Vagina (tissue), 2 donors: Measurements from ENCODE around the gene WDR7. TPM values are rescaled to one million over a fixed set of nuclear protein-coding genes. Genes with fewer than 3 reads are reported as not detected.

Experiments used
- DNase-seq, 2 donors: peaks; one replicate each; pipeline ENCODE4 v3.0.0-alpha.2; 2017; ENCODE audit errors: extremely low spot score in 2 of 2
- H3K27ac ChIP-seq: fragments of 200-600 bp; sonication (generic); one replicate; pipeline ENCODE4 v1.5.1; 2019
- H3K27me3 ChIP-seq: fragments of 200-600 bp; sonication (generic); one replicate; pipeline ENCODE4 v1.5.1; 2019
- H3K36me3 ChIP-seq, 2 donors: fragments of 200-600 bp; sonication (generic); one replicate each; pipeline ENCODE4 v1.5.1; 2017 to 2019
- H3K4me1 ChIP-seq: fragments of 200-600 bp; sonication (generic); one replicate; pipeline ENCODE4 v1.5.1; 2019
- H3K4me3 ChIP-seq, 2 donors: fragments of 200-600 bp; sonication (generic); 1 replicate in 1 of 2; 2 replicates in 1 of 2; pipeline ENCODE4 v1.5.1; 2016 to 2019
- H3K9me3 ChIP-seq: fragments of 200-600 bp; sonication (generic); one replicate; pipeline ENCODE4 v1.5.1; 2019
- POLR2A ChIP-seq, 2 donors: fragments of 450-650 bp; IDR thresholded peaks; one replicate each; pipeline ENCODE4 v1.6.1; 2017; ENCODE audit warnings: antibody characterized with exemption in 2 of 2, mild to moderate bottlenecking in 2 of 2, moderate library complexity in 2 of 2
- POLR2AphosphoS5 ChIP-seq, 2 donors: sonication (generic); formaldehyde crosslinking; IDR thresholded peaks; one replicate each; pipeline ENCODE4 v1.9.0; 2017; ENCODE audit warnings: antibody characterized with exemption in 2 of 2, mild to moderate bottlenecking in 2 of 2, low read depth in 1 of 2; ENCODE audit not compliant: insufficient read depth in 1 of 2
- intact Hi-C: fragments of 100-400 bp; cut with DNase I; formaldehyde crosslinking; loops from one replicate; pipeline ENCODE4 v1.15.1; 2023
- small RNA-seq: library from RNA; depleted of rRNA; stranded (forward); fragments of <200 nt; gene quantifications from one replicate; pipeline ENCODE3, GENCODE V24; 2016
- total RNA-seq: library from RNA; depleted of rRNA; stranded (reverse); fragments of >200 nt; gene quantifications from one replicate; pipeline ENCODE4 v1.2.3, GENCODE V29; 2016
- TF ChIP-seq, protein P1 (sequence below), 3 experiments: fragments of 450-650 bp in 2 of 3; fragments of 200-600 bp in 1 of 3; sonication (generic) in 1 of 3; IDR thresholded peaks; one replicate each; pipeline ENCODE4 v1.5.1; 2017 to 2019; ENCODE audit warnings: antibody characterized with exemption in 3 of 3, mild to moderate bottlenecking in 2 of 3, moderate library complexity in 2 of 3

The WDR7 gene
- total RNA-seq, 1 donor from 2014 or later: 26.3 TPM

DNA sequence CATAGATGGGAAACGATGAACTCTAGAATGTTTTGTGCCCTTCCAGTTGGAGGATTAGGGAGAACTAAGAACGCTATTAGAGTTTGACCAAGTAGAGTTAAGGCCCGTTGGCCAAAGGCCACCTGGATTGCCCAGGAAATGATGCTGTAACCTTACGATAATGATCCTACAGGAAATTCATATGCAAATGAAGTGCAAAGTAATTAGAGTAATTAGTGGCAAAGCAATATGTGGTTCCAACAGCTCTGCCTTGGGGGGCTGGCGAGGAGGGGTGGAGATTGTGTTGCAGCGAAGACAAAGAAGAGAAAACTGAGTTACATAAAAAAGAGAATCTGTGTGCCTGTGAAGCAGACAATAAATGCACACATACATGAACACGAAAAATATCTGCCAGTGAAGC is 434.2 kb downstream of the WDR7 start:
- TF ChIP-seq POLR2AphosphoS5 (IDR thresholded peaks at IDR 0.05; ENCODE audit: insufficient read depth in 1 of 2, low read depth in 1 of 2): no peak
- TF ChIP-seq, protein P1, sequence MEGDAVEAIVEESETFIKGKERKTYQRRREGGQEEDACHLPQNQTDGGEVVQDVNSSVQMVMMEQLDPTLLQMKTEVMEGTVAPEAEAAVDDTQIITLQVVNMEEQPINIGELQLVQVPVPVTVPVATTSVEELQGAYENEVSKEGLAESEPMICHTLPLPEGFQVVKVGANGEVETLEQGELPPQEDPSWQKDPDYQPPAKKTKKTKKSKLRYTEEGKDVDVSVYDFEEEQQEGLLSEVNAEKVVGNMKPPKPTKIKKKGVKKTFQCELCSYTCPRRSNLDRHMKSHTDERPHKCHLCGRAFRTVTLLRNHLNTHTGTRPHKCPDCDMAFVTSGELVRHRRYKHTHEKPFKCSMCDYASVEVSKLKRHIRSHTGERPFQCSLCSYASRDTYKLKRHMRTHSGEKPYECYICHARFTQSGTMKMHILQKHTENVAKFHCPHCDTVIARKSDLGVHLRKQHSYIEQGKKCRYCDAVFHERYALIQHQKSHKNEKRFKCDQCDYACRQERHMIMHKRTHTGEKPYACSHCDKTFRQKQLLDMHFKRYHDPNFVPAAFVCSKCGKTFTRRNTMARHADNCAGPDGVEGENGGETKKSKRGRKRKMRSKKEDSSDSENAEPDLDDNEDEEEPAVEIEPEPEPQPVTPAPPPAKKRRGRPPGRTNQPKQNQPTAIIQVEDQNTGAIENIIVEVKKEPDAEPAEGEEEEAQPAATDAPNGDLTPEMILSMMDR (IDR thresholded peaks at IDR 0.05): no peak
- Histone ChIP-seq H3K36me3 (no peaks in the 10 kb centered on the region), H3K4me1 (no peaks in the 10 kb centered on the region), H3K27ac (no peak overlapping the region), H3K9me3 (no peaks in the 10 kb centered on the region), H3K4me3 (no peak overlapping the region), H3K27me3 (no peaks in the 10 kb centered on the region)
- no peak for DNase-seq
- intact Hi-C loops: no loop called here

DNA sequence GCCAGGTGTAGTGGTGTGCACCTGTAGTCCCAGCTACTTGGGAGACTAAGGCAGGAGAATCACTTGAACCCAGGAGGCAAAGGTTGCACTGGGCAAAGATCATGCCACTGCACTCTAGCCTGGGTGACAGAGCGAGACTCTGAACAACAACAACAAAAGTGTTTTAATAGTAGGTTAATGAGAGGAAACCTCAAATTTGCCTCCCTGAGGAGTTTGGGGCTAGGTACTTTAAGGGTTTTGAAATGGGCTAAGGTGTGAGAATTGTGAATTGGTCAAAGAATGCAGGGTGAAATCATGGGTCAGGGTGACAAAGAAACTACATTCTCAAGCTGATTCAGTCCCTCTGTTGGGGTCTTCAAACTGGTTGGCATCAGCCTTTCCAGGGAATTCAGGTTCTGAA is 435.0 kb downstream of the WDR7 start:
- Histone ChIP-seq H3K9me3 (no peaks in the 10 kb centered on the region), H3K4me1 (no peaks in the 10 kb centered on the region), H3K27me3 (no peaks in the 10 kb centered on the region), H3K36me3 (no peaks in the 10 kb centered on the region), H3K4me3 (no peak overlapping the region), H3K27ac (no peak overlapping the region)
- TF ChIP-seq, protein P1 (IDR thresholded peaks at IDR 0.05): no peak
- TF ChIP-seq POLR2AphosphoS5 (IDR thresholded peaks at IDR 0.05; ENCODE audit: insufficient read depth in 1 of 2, low read depth in 1 of 2) (no peak), POLR2A (IDR thresholded peaks at IDR 0.05) (no peak)
- intact Hi-C loops: no loop called here
- no peak for DNase-seq

Small RNAs within 50 kb of the gene (small RNA-seq; reads per million reads assigned to genes)
- not detected for gene RF00012
- not detected for gene RF00019

Other genes with a start within 250 kb of the WDR7 start
- 26.3 TPM for gene TXNL1, start 12.8 kb upstream of the WDR7 start, total RNA-seq